ENCODE data around the gene PRKD2. TPM values are rescaled to one million over a fixed set of nuclear protein-coding genes. Genes with fewer than 3 reads are reported as not detected.

PRKD2 gene
- total RNA-seq, 1 donor from 2014 or later: 28.4 TPM

- no peak for DNase-seq (ENCODE audit: low read depth)
- H3K4me3 ChIP-seq (ENCODE audit: low read depth, low read length): no peak overlapping the region
- no peak for TF ChIP-seq CTCF (conservative IDR thresholded peaks at IDR 0.05; ENCODE audit: low read depth, low read length)
Observed at GRCh38 chr19:46725036-46725820, 8.3 kb upstream of the PRKD2 start.

GRCh38 chr19:46724468-46724867 lies 7.6 kb upstream of the PRKD2 start:
- TF ChIP-seq CTCF (conservative IDR thresholded peaks at IDR 0.05; ENCODE audit: low read depth, low read length): no peak
- DNase-seq (ENCODE audit: low read depth): no peak
- H3K4me3 ChIP-seq (ENCODE audit: low read depth, low read length): no peak overlapping the region

- TF ChIP-seq CTCF (conservative IDR thresholded peaks at IDR 0.05; ENCODE audit: low read depth, low read length): no peak
- no peak for DNase-seq (ENCODE audit: low read depth)
- no peak overlapping the region for H3K4me3 ChIP-seq (ENCODE audit: low read depth, low read length)
Observed at GRCh38 chr19:46723471-46723870, 6.6 kb upstream of the PRKD2 start.

- no peak for DNase-seq (ENCODE audit: low read depth)
- TF ChIP-seq CTCF (conservative IDR thresholded peaks at IDR 0.05; ENCODE audit: low read depth, low read length): no peak
- no peak overlapping the region for H3K4me3 ChIP-seq (ENCODE audit: low read depth, low read length)
Observed at GRCh38 chr19:46723023-46723461, 6.1 kb upstream of the PRKD2 start.

- no peak overlapping the region for H3K4me3 ChIP-seq (ENCODE audit: low read depth, low read length)
- no peak for TF ChIP-seq CTCF (conservative IDR thresholded peaks at IDR 0.05; ENCODE audit: low read depth, low read length)
- DNase-seq (ENCODE audit: low read depth): no peak
Observed at GRCh38 chr19:46722421-46723022, 5.6 kb upstream of the PRKD2 start.

- DNase-seq (ENCODE audit: low read depth): no peak
- no peak for TF ChIP-seq CTCF (conservative IDR thresholded peaks at IDR 0.05; ENCODE audit: low read depth, low read length)
- no peak overlapping the region for H3K4me3 ChIP-seq (ENCODE audit: low read depth, low read length)
Observed at GRCh38 chr19:46722004-46722380, 5.1 kb upstream of the PRKD2 start.
